GM12801 (cell line): ENCODE results near the gene CALR.

ENCODE experiments used
- CTCF ChIP-seq: IDR thresholded peaks from one replicate; pipeline ENCODE4 v1.5.1; 2011; ENCODE audit warnings: control low read depth; ENCODE audit not compliant: insufficient read length; ENCODE audit errors: extremely low read depth

Gene CALR

GRCh38 chr19:12937927-12938778 is at the start of gene CALR:
Gene CALR (plus strand): TSS chr19:12938609. CDS start chr19:12938680, 71 bp downstream.
- no peak for TF ChIP-seq CTCF

GRCh38 chr19:12890787-12891552 is 47.4 kb upstream of the CALR start, which contains the start of gene GCDH:
Gene GCDH (plus strand): TSS chr19:12891160. CDS start chr19:12891305, 145 bp downstream.
- no peak for TF ChIP-seq CTCF

- TF ChIP-seq CTCF = no peak
Observed at GRCh38 chr19:12891553-12892021, 46.8 kb upstream of the CALR start.

GRCh38 chr19:12893582-12893981 is 44.8 kb upstream of the CALR start:
- no peak for TF ChIP-seq CTCF

- TF ChIP-seq CTCF = no peak
Observed at GRCh38 chr19:12896460-12896859, 41.9 kb upstream of the CALR start.

GRCh38 chr19:12899891-12900518 is 38.4 kb upstream of the CALR start:
- TF ChIP-seq CTCF = no peak

- no peak for TF ChIP-seq CTCF
Observed at GRCh38 chr19:12907166-12907565, 31.2 kb upstream of the CALR start.
